ENCODE results near the gene KYAT1. TPM values are rescaled to one million over a fixed set of nuclear protein-coding genes. Genes with fewer than 3 reads are reported as not detected.

The KYAT1 gene
- total and polyA plus RNA-seq, 2 of the 13 experiments (the other 11 are each of a cell fraction or from before 2014, with no cell fraction given), result 9.2 to 46.5 TPM

DNA sequence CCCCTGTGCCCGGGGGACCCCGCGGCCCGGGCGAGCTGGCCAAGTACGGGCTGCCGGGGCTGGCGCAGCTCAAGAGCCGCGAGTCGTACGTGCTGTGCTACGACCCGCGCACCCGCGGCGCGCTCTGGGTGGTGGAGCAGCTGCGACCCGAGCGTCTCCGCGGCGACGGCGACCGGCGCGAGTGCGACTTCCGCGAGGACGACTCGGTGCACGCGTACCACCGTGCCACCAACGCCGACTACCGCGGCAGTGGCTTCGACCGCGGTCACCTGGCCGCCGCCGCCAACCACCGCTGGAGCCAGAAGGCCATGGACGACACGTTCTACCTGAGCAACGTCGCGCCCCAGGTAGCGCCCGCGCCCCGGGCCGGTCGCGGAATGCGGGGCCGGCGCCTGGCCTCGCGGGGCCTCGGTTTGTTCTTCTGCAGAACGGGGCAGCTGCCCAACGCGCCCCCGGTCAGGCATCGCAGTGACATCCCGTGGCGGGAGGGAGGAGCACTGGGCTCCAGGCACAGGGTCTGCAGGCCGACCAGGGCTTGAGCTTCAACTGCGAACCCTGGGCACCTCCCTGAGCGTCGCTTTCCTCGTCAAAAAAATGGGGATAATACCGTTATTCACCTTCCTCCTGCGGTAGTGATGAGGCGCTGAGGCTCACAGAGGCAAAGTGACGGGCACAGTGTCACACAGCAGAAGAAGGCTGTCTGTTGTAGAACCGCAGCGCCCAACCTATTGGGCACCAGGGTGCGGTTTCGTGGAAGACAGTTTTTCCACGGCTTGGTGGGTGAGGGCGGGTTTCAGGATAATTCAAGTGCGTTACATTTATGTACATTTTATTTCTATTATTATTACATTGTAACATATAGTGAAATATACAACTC lies 62.7 kb downstream of the KYAT1 start (continued):
- TF ChIP-seq BATF2 (CRISPR knock-in tag; IDR thresholded peaks at IDR 0.05) (peak; percentile 32; the same call in 1 of the 2 replicates), ZNF710 (CRISPR knock-in tag; IDR thresholded peaks at IDR 0.05; ENCODE audit: borderline replicate concordance) (peak; percentile 50; the same call in 1 of the 2 replicates), ZNF446 (CRISPR knock-in tag; IDR thresholded peaks at IDR 0.05) (peak; percentile 73), NFIB (CRISPR knock-in tag; IDR thresholded peaks at IDR 0.05; ENCODE audit: borderline replicate concordance) (no peak), GLI4 (CRISPR knock-in tag; IDR thresholded peaks at IDR 0.05; ENCODE audit: borderline replicate concordance) (no peak), GABPB1 (CRISPR knock-in tag; IDR thresholded peaks at IDR 0.05) (peak; percentile 47; the same call in 1 of the 2 replicates), ZNF225 (CRISPR knock-in tag; IDR thresholded peaks at IDR 0.05) (no peak), PPARG (CRISPR knock-in tag; conservative IDR thresholded peaks at IDR 0.05) (no peak), ZNF704 (CRISPR knock-in tag; IDR thresholded peaks at IDR 0.05; ENCODE audit: borderline replicate concordance) (no peak), RCOR2 (CRISPR knock-in tag; IDR thresholded peaks at IDR 0.05) (no peak), ZNF672 (CRISPR knock-in tag; IDR thresholded peaks at IDR 0.05) (peak; percentile 23; the same call in 1 of the 2 replicates), ZNF788 (CRISPR knock-in tag; IDR thresholded peaks at IDR 0.05; ENCODE audit: borderline replicate concordance) (peak; percentile 52; the same call in 1 of the 2 replicates), ZFP36L1 (CRISPR knock-in tag; IDR thresholded peaks at IDR 0.05) (peak; percentile 43), HIVEP1 (CRISPR knock-in tag; IDR thresholded peaks at IDR 0.05) (peak; percentile 39; the same call in 1 of the 2 replicates), PAXIP1 (CRISPR knock-in tag; conservative IDR thresholded peaks at IDR 0.05) (no peak), MAX (IDR thresholded peaks at IDR 0.05) (peak; percentile 39; the same call in 1 of the 2 replicates)
- TF ChIP-seq, protein P1, sequence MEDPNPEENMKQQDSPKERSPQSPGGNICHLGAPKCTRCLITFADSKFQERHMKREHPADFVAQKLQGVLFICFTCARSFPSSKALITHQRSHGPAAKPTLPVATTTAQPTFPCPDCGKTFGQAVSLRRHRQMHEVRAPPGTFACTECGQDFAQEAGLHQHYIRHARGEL (CRISPR knock-in tag; IDR thresholded peaks at IDR 0.05), result 0 out of 2 replicates have a peak, but pooled peaks have one; percentile 66
- TF ChIP-seq, protein P2, sequence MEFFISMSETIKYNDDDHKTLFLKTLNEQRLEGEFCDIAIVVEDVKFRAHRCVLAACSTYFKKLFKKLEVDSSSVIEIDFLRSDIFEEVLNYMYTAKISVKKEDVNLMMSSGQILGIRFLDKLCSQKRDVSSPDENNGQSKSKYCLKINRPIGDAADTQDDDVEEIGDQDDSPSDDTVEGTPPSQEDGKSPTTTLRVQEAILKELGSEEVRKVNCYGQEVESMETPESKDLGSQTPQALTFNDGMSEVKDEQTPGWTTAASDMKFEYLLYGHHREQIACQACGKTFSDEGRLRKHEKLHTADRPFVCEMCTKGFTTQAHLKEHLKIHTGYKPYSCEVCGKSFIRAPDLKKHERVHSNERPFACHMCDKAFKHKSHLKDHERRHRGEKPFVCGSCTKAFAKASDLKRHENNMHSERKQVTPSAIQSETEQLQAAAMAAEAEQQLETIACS (CRISPR knock-in tag; IDR thresholded peaks at IDR 0.05), result peak; percentile 76
